ENCODE measurements around the gene FOXO3. TPM values are rescaled to one million over a fixed set of nuclear protein-coding genes. Genes with fewer than 3 reads are reported as not detected.

FOXO3 gene
- polyA plus RNA-seq, 1 of the 3 experiments (the other 2 are of a cell fraction) = 8.1 TPM

GRCh38 chr6:108661430-108661829 lies 100.7 kb downstream of the FOXO3 start (continued):
- TF ChIP-seq, protein P1, sequence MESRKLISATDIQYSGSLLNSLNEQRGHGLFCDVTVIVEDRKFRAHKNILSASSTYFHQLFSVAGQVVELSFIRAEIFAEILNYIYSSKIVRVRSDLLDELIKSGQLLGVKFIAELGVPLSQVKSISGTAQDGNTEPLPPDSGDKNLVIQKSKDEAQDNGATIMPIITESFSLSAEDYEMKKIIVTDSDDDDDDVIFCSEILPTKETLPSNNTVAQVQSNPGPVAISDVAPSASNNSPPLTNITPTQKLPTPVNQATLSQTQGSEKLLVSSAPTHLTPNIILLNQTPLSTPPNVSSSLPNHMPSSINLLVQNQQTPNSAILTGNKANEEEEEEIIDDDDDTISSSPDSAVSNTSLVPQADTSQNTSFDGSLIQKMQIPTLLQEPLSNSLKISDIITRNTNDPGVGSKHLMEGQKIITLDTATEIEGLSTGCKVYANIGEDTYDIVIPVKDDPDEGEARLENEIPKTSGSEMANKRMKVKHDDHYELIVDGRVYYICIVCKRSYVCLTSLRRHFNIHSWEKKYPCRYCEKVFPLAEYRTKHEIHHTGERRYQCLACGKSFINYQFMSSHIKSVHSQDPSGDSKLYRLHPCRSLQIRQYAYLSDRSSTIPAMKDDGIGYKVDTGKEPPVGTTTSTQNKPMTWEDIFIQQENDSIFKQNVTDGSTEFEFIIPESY (IDR thresholded peaks at IDR 0.05; ENCODE audit: borderline replicate concordance, low read depth) = no peak
- TF ChIP-seq POLR2AphosphoS5 (IDR thresholded peaks at IDR 0.05; ENCODE audit: low read depth, low read length) = peak; percentile 57; the same call in 1 of the 2 replicates
- TF ChIP-seq USF2 (IDR thresholded peaks at IDR 0.05; ENCODE audit: borderline replicate concordance, low read depth, low read length) = peak; percentile 56; the same call in 1 of the 2 replicates
- TF ChIP-seq RXRA (IDR thresholded peaks at IDR 0.05; ENCODE audit: borderline replicate concordance, low read depth) = peak; percentile 57; the same call in 1 of the 2 replicates
- peak; percentile 41 for TF ChIP-seq RAD21 (IDR thresholded peaks at IDR 0.05; ENCODE audit: low read length)
- no peak for TF ChIP-seq EZH2phosphoT487 (IDR thresholded peaks at IDR 0.05; ENCODE audit: borderline replicate concordance, low read depth)
- TF ChIP-seq FOSL2 (IDR thresholded peaks at IDR 0.05; ENCODE audit: borderline replicate concordance, low read depth) = peak; percentile 11; the same call in 1 of the 2 replicates
- peak; percentile 42 to 99; a peak in 3 of 4 replicates for TF ChIP-seq EP300 (IDR thresholded peaks at IDR 0.05; ENCODE audit: borderline replicate concordance in 1 of 2, low read depth in 1 of 2, low read length in 1 of 2)

DNA sequence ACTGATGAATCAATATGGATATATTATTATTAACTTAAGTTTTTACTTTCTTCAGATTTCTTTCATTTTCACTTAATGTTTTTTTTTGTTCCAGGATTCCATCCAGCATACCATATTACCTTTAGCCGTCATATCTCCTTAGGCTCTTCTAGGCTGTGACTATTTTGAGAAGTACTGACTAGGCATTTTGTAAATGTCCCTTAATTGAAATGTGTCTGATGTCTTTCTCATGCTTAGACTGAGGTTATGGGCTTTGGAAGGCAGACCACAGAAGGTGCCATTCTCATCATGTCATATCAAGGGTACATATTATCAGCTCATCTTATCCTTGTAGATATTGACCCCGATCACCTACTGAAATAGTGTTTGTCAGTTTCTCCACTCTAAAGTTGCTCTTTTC lies 101.3 kb downstream of the FOXO3 start:
- WGBS (ENCODE audit: low lambda C conversion rate) = 80% methylated on average over 2 of the region's 2 CpGs
- H3K27me3 ChIP-seq (ENCODE audit: insufficient read depth) = no peaks in the 10 kb centered on the region
- POLR2A ChIA-PET = no interaction called here
- no peak overlapping the region for H3K4me3 ChIP-seq (ENCODE audit: low read depth in 2 of 2, low read length in 1 of 2)
- H3K9me2 ChIP-seq = no peaks in the 10 kb centered on the region
- no peak for DNase-seq
- H2AFZ ChIP-seq (ENCODE audit: low read depth) = no peak overlapping the region
- no peak overlapping the region for H3K4me2 ChIP-seq
- H3F3A ChIP-seq (replicated peaks; ENCODE audit: insufficient read depth) = peaks cover 6% of the 10 kb centered on the region
- no peaks in the 10 kb centered on the region for H3K9me3 ChIP-seq
- H3K79me2 ChIP-seq (ENCODE audit: insufficient read depth) = peaks cover 69% of the 10 kb centered on the region
- no peak overlapping the region for H3K9ac ChIP-seq
- peaks cover under 1 to 48% of the 10 kb centered on the region in 2 experiments; a peak in 3 of 4 replicates for H3K4me1 ChIP-seq (ENCODE audit: control insufficient read depth in 1 of 2, insufficient read depth in 2 of 2, low read depth in 1 of 2, low read length in 1 of 2)
- CTCF ChIA-PET = no interaction called here
- peaks cover 8 to 10% of the 10 kb centered on the region in 2 experiments for H3K36me3 ChIP-seq (replicated peaks in 1 of 2; ENCODE audit: control insufficient read depth in 1 of 2, insufficient read depth in 2 of 2, low read length in 1 of 2)
- peaks cover 43% of the 10 kb centered on the region for H4K20me1 ChIP-seq (ENCODE audit: insufficient read depth)
- peak overlapping the region; percentile 31 to 90; a peak in 3 of 4 replicates for H3K27ac ChIP-seq (ENCODE audit: low read depth in 2 of 2, low read length in 1 of 2)
- TF ChIP-seq TAF1 (IDR thresholded peaks at IDR 0.05; ENCODE audit: borderline replicate concordance, low read depth, low read length) (no peak), USF2 (IDR thresholded peaks at IDR 0.05; ENCODE audit: borderline replicate concordance, low read depth, low read length) (no peak), TCF12 (IDR thresholded peaks at IDR 0.05) (no peak), RCOR1 (IDR thresholded peaks at IDR 0.05; ENCODE audit: low read length) (no peak), RAD21 (IDR thresholded peaks at IDR 0.05; ENCODE audit: low read length) (no peak), RXRA (IDR thresholded peaks at IDR 0.05; ENCODE audit: borderline replicate concordance, low read depth) (no peak), NFIC (IDR thresholded peaks at IDR 0.05; ENCODE audit: borderline replicate concordance) (no peak), FOSL2 (IDR thresholded peaks at IDR 0.05; ENCODE audit: borderline replicate concordance, low read depth) (no peak), TEAD4 (IDR thresholded peaks at IDR 0.05; ENCODE audit: borderline replicate concordance, insufficient read depth) (no peak), FOXM1 (IDR thresholded peaks at IDR 0.05; ENCODE audit: low read depth) (no peak), NRF1 (IDR thresholded peaks at IDR 0.05; ENCODE audit: low read depth, low read length) (no peak), GATA2 (CRISPR knock-in tag; IDR thresholded peaks at IDR 0.05) (no peak), ELF1 (IDR thresholded peaks at IDR 0.05) (no peak)
- TF ChIP-seq, protein P2, sequence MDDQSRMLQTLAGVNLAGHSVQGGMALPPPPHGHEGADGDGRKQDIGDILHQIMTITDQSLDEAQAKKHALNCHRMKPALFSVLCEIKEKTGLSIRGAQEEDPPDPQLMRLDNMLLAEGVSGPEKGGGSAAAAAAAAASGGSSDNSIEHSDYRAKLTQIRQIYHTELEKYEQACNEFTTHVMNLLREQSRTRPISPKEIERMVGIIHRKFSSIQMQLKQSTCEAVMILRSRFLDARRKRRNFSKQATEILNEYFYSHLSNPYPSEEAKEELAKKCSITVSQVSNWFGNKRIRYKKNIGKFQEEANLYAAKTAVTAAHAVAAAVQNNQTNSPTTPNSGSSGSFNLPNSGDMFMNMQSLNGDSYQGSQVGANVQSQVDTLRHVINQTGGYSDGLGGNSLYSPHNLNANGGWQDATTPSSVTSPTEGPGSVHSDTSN (IDR thresholded peaks at IDR 0.05) = no peak
- TF ChIP-seq, protein P3, sequence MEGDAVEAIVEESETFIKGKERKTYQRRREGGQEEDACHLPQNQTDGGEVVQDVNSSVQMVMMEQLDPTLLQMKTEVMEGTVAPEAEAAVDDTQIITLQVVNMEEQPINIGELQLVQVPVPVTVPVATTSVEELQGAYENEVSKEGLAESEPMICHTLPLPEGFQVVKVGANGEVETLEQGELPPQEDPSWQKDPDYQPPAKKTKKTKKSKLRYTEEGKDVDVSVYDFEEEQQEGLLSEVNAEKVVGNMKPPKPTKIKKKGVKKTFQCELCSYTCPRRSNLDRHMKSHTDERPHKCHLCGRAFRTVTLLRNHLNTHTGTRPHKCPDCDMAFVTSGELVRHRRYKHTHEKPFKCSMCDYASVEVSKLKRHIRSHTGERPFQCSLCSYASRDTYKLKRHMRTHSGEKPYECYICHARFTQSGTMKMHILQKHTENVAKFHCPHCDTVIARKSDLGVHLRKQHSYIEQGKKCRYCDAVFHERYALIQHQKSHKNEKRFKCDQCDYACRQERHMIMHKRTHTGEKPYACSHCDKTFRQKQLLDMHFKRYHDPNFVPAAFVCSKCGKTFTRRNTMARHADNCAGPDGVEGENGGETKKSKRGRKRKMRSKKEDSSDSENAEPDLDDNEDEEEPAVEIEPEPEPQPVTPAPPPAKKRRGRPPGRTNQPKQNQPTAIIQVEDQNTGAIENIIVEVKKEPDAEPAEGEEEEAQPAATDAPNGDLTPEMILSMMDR (IDR thresholded peaks at IDR 0.05) = no peak
- TF ChIP-seq, protein P1 (IDR thresholded peaks at IDR 0.05; ENCODE audit: borderline replicate concordance, low read depth) = no peak
- TF ChIP-seq, protein P4, sequence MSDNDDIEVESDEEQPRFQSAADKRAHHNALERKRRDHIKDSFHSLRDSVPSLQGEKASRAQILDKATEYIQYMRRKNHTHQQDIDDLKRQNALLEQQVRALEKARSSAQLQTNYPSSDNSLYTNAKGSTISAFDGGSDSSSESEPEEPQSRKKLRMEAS (IDR thresholded peaks at IDR 0.05; ENCODE audit: low read depth) = no peak

All from SK-N-SH (cell line).